Muscle of leg (tissue), 11 donors: ENCODE measurements around the gene ANK2. TPM values are rescaled to one million over a fixed set of nuclear protein-coding genes. Genes with fewer than 3 reads are reported as not detected.

Source experiments
- DNase-seq: peaks from one replicate; pipeline ENCODE4 v3.0.0; 2013
- H3K27ac ChIP-seq: one replicate; pipeline ENCODE4 v1.5.1; 2013; ENCODE audit warnings: mild to moderate bottlenecking, low read length, control low read depth
- H3K27me3 ChIP-seq: one replicate; pipeline ENCODE4 v1.6.1; 2013; ENCODE audit warnings: low read length; ENCODE audit not compliant: control insufficient read depth, insufficient read depth
- H3K36me3 ChIP-seq: one replicate; pipeline ENCODE4 v1.6.1; 2013; ENCODE audit warnings: low read length; ENCODE audit not compliant: control insufficient read depth, insufficient read depth
- H3K4me1 ChIP-seq: one replicate; pipeline ENCODE4 v1.6.1; 2013; ENCODE audit warnings: low read length; ENCODE audit not compliant: control insufficient read depth, insufficient read depth
- H3K4me3 ChIP-seq: one replicate; pipeline ENCODE4 v1.5.1; 2013; ENCODE audit warnings: low read length, control low read depth
- H3K9me3 ChIP-seq: replicated peaks from 2 replicates; pipeline ENCODE4 v1.6.1; 2013; ENCODE audit warnings: low read depth, low read length; ENCODE audit not compliant: control insufficient read depth
- WGBS: methylation state at CpG from one replicate; pipeline ENCODE4 v1.1.5; 2013; ENCODE audit warnings: missing lambda C conversion rate; ENCODE audit not compliant: insufficient coverage; 5-methylcytosine and 5-hydroxymethylcytosine counted together
- polyA plus RNA-seq, 8 donors: library from polyadenylated mRNA; unstranded; fragments of 120-200 nt; gene quantifications; one replicate each; pipeline versions ENCODE4 v1.2.1 to v1.2.3, GENCODE V29; 2013; ENCODE audit warnings: inconsistent platforms in 1 of 8, low replicate concordance in 1 of 8; ENCODE audit not compliant: insufficient read length in 8 of 8, insufficient read depth in 1 of 8
- total RNA-seq: library from RNA; stranded (reverse); fragments of 120-200 nt; gene quantifications from one replicate; pipeline ENCODE4 v1.2.4, GENCODE V29; 2013

The ANK2 gene
- total and polyA plus RNA-seq, 9 donors = 160 to 285 (median 233) TPM

DNA sequence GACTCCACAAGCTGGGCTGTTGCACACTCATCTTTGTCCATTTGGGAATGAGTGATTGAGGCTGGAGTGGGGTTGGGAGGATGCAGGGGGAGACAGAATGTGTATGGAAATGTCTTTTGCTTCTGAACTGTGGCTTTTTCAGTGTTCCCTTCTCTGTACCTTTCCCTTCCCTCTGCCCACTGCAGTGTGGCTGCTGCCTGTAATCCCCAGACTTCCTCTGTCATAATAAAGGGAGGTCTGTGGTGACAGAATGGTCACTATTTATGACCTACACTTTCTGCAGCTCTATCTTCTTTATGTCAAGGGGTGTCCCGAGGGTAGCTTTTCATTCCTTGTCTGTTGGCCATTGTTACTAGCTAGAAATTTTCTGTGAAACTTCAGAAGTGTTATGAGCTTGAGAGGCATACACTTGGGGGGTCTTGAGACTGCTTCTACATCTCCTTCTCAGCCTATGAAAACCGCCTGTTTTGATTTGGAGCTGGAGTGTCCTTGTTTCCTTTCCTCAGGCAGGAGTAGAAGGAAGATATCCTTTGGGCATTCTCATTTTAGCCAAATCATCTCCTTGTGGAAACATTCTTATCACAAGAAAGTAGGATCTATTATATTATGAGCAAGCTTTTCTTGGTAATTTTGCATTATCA is 63.0 kb downstream of the ANK2 start:
- Histone ChIP-seq H3K4me1 (peaks cover 16% of the 10 kb centered on the region), H3K4me3 (no peak overlapping the region), H3K27me3 (no peaks in the 10 kb centered on the region), H3K27ac (no peak overlapping the region), H3K9me3 (no peaks in the 10 kb centered on the region), H3K36me3 (no peaks in the 10 kb centered on the region)
- no CpG with 5 or more reads among the region's 2 CpGs for WGBS
- DNase-seq = no peak

DNA sequence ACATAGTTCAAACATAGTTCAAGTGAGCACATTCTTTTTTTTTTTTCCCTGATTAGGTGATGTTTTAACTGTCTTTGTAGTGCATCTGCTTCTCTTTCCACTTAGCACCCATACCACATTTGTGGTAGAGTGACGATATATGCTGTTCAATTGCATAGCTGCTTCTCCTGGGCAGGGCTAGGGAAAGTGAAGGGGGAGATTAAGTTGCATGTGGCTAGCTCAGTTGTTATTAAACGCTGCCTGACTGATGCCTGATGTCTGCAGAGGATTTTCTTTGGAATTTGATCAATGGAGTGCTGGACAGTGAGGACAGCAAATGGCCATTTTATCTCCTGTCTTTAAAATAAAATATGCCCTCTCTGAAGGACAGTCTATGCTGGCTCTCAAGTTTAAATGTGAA is 63.7 kb downstream of the ANK2 start:
- no peaks in the 10 kb centered on the region for H3K36me3 ChIP-seq
- H3K4me1 ChIP-seq = peaks cover 16% of the 10 kb centered on the region
- 20% methylated on average over 1 of the region's 2 CpGs for WGBS
- H3K27me3 ChIP-seq = no peaks in the 10 kb centered on the region
- H3K4me3 ChIP-seq = no peak overlapping the region
- DNase-seq = peak; percentile 20
- no peak overlapping the region for H3K27ac ChIP-seq
- no peaks in the 10 kb centered on the region for H3K9me3 ChIP-seq

DNA sequence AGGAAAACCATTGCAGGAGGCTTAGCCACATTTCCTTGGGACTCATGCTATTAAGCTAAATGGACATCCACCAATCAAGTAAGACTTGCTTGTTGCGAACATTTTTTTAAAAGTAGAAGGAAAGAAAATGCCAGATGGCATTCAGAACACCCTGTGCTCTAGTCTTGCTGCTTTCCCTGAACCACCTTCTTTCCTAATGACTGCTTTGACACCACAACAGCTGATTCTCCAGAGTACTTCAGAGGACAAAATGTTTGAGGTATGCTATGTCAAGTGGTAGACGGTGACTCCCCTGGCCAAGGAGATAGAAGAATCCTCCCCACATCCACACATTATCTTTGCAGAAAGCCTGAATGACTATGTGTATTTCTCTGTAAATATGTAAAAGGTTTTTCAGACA is 65.4 kb downstream of the ANK2 start:
- Histone ChIP-seq H3K27me3 (no peaks in the 10 kb centered on the region), H3K4me1 (peaks cover 16% of the 10 kb centered on the region), H3K9me3 (no peaks in the 10 kb centered on the region), H3K4me3 (no peak overlapping the region), H3K36me3 (no peaks in the 10 kb centered on the region), H3K27ac (no peak overlapping the region)
- DNase-seq = no peak
- WGBS = 100% methylated on average over 1 of the region's 2 CpGs

DNA sequence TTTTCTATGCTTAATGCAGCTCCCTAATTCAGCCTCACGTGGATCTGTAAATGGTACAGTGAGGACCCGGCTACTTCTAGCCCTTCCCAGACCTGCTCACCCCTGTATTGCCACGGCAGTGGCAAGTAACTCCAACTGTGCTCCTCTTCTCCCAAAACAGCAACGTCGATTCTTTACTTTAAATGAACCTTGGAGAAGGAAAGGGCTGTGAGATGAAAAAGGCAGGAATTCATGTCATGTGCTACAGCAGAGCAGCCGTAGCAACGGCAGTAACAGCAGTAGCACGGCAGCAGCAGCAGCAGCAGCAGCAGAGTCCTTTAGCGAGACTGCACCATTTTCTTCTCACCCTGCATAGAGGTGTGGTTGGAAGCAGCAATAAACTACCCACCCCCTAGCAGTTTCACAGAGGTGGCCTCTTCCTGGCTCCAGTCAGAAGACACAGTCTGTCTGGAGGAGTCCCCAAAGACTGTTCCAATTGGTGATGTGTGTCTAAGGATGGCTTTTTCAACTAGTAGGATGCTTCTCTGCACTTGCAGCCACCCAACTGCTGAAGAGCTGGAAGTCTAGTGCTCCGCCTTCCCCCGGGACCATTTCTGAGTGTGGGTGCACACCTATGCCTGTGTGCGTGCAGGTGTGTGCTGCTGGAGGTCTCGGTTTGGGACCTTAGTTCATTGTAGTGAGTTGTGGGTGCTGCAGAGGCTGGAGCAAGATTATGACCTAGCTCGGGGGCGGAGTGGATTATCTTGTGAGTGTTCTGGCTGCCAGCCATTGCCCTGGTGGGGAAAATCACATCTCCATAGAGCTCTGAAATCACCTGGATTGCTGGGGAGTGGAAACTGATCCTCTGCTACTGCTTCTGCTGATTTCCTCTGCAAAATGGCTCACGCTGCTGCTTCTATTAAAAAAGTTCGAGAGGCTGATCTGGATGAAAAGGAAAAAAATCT is 67.2 kb downstream of the ANK2 start:
- Histone ChIP-seq H3K27ac (peak overlapping the region; percentile 52), H3K4me1 (peaks cover 16% of the 10 kb centered on the region), H3K36me3 (no peaks in the 10 kb centered on the region), H3K9me3 (no peaks in the 10 kb centered on the region), H3K4me3 (no peak overlapping the region), H3K27me3 (no peaks in the 10 kb centered on the region)
- DNase-seq = peak; percentile 61
- 50% methylated on average over 8 of the region's 17 CpGs for WGBS

DNA sequence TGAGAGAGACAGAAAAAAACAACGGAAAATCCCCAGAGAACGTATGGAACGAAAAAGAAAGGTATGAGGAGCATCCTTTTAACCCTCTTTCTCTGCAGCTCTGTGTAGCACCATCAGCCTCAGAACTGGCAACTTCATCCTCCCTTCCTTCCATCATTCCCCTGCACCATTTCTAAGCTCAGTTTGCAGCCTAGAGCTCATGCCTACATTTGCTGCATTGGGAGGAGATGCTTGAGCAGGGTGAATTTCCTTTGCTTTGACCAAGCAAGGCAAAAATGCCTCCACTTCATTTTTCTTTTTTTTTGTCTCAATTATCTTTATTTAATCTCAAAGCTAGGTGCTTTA is 67.9 kb downstream of the ANK2 start:
- peaks cover 14% of the 10 kb centered on the region for H3K4me1 ChIP-seq
- WGBS = no CpG with 5 or more reads among the region's 3 CpGs
- H3K27me3 ChIP-seq = no peaks in the 10 kb centered on the region
- no peak overlapping the region for H3K27ac ChIP-seq
- no peak overlapping the region for H3K4me3 ChIP-seq
- DNase-seq = no peak
- H3K9me3 ChIP-seq = no peaks in the 10 kb centered on the region
- no peaks in the 10 kb centered on the region for H3K36me3 ChIP-seq

DNA sequence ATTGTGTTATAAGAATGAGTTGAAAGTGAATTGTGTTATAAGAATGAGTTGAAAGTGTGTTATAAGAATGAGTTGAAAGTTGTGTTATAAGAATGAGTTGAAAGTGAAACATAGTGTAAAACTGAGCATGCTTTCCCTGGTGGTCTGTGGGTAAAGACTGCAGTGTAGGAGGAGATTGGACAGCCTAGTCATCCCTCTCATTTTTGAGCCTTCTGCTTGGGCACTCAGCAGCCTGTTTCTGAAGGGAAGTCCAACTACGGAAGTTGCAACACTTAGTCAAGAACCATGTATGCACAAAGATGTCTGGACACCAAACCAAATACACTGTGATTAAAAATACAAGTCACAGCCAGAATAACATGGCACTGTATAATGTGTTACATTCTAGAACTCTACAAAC is 72.6 kb downstream of the ANK2 start:
- Histone ChIP-seq H3K4me1 (peaks cover under 1% of the 10 kb centered on the region), H3K9me3 (no peaks in the 10 kb centered on the region), H3K36me3 (no peaks in the 10 kb centered on the region), H3K27ac (no peak overlapping the region), H3K4me3 (no peak overlapping the region), H3K27me3 (no peaks in the 10 kb centered on the region)
- WGBS = no CpG with 5 or more reads among the region's 1 CpG
- DNase-seq = no peak

DNA sequence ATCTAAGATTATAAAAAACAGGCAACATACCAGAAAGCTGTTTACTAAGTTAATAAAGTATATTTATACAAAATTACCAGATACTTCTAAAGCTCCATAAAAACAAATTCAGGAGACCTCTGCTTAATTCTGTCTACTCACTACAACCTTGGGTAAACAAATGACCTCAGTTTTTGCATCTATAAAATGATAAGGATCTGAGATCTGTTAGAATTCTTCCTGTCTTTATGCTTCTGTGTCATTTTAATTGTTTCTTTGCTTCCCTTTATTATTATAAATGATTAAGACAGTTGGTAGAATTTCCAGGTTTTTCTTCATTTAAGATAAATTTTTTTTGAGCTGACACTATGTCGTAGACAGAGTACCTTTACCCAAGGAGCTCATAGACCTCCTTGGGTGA is 76.0 kb downstream of the ANK2 start:
- DNase-seq = no peak
- WGBS = no CpG with 5 or more reads among the region's 1 CpG
- Histone ChIP-seq H3K27me3 (no peaks in the 10 kb centered on the region), H3K27ac (no peak overlapping the region), H3K9me3 (no peaks in the 10 kb centered on the region), H3K4me1 (no peaks in the 10 kb centered on the region), H3K36me3 (no peaks in the 10 kb centered on the region), H3K4me3 (no peak overlapping the region)

DNA sequence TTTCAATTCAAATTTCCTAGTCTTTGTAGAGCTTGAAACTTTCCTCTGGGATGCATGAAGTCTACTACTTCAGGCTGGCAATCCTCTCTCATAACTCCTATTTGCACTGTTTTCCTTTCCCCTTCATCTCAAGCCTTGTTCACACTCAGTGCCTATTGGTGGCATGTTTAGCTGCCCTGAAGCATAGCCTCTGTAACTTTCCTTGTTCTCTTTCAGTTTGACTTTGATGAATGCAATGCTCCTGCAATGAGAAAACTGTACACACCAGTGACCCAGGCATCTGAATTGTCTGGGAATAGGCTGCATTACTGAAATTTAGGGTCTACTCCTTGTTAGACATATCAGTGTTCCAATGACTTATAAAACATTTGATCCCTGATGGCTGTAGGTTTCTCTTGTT is 81.7 kb downstream of the ANK2 start:
- Histone ChIP-seq H3K4me1 (no peaks in the 10 kb centered on the region), H3K9me3 (no peaks in the 10 kb centered on the region)

DNA sequence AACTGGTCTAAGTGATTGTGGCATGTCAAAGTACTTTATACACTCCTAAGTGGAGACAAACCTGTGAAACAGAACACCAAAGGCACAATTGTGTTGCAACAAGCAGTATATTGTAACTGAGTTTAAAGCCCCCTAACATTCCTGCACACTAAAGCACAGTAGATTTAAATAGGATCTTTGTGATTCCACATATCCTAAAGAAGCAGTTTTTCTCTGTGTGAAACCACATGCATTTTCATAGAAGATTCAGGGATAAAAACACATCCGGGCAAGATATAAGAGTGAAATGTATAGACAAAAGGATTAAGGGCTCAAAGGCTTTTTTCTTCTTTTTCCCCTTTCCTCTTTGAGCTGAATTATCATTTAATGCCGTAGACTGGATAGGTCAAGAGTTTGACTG is 82.2 kb downstream of the ANK2 start:
- no peak for DNase-seq
- no peaks in the 10 kb centered on the region for H3K9me3 ChIP-seq
- H3K27me3 ChIP-seq = no peaks in the 10 kb centered on the region
- no peaks in the 10 kb centered on the region for H3K36me3 ChIP-seq
- H3K4me1 ChIP-seq = no peaks in the 10 kb centered on the region
- WGBS = no CpG with 5 or more reads among the region's 2 CpGs
- no peak overlapping the region for H3K27ac ChIP-seq
- H3K4me3 ChIP-seq = no peak overlapping the region

More for the DNA sequence above, 81.7 kb downstream of the ANK2 start:
- no peak overlapping the region for H3K4me3 ChIP-seq
- DNase-seq = no peak
- H3K36me3 ChIP-seq = no peaks in the 10 kb centered on the region
- H3K27me3 ChIP-seq = no peaks in the 10 kb centered on the region
- H3K27ac ChIP-seq = no peak overlapping the region

DNA sequence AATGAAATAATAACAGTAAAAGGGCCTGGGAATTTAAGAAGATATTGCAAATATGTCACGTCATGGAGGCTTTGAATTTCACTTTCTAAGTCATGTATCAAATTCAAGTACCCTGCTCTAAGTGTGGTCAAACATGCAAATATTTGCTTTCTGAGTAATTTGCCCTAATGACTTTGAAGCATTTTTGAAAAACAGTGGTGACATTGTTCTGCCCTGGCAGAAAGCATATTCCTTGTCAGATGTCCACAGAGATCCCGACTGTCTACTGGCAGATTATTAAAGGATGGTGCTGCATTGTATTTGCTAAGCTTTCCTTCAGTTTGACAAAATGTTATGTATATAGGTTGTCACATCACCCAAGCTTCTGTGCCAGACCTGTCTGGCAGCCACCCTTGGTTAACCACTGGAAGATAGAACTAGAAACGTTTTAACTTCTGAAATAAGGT is 92.5 kb downstream of the ANK2 start:
- H3K4me1 ChIP-seq = peaks cover 10% of the 10 kb centered on the region
- no peaks in the 10 kb centered on the region for H3K27me3 ChIP-seq
- WGBS = no CpG with 5 or more reads among the region's 3 CpGs
- no peaks in the 10 kb centered on the region for H3K9me3 ChIP-seq
- no peak overlapping the region for H3K27ac ChIP-seq
- DNase-seq = no peak
- no peak overlapping the region for H3K4me3 ChIP-seq
- H3K36me3 ChIP-seq = no peaks in the 10 kb centered on the region
